ENCODE measurements around the gene NEURL1B. TPM values are rescaled to one million over a fixed set of nuclear protein-coding genes. Genes with fewer than 3 reads are reported as not detected.

The NEURL1B gene
- total and polyA plus RNA-seq, 10 donors, result 0.26 to 2.5 (median 1.2) TPM

GRCh38 chr5:172716796-172717313, 75.8 kb downstream of the NEURL1B start:
- TF ChIP-seq POLR2A (IDR thresholded peaks at IDR 0.05) (no peak), POLR2AphosphoS5 (IDR thresholded peaks at IDR 0.05) (peak in 2 of 3 donors; percentile 59 to 79)
- TF ChIP-seq, protein P1, sequence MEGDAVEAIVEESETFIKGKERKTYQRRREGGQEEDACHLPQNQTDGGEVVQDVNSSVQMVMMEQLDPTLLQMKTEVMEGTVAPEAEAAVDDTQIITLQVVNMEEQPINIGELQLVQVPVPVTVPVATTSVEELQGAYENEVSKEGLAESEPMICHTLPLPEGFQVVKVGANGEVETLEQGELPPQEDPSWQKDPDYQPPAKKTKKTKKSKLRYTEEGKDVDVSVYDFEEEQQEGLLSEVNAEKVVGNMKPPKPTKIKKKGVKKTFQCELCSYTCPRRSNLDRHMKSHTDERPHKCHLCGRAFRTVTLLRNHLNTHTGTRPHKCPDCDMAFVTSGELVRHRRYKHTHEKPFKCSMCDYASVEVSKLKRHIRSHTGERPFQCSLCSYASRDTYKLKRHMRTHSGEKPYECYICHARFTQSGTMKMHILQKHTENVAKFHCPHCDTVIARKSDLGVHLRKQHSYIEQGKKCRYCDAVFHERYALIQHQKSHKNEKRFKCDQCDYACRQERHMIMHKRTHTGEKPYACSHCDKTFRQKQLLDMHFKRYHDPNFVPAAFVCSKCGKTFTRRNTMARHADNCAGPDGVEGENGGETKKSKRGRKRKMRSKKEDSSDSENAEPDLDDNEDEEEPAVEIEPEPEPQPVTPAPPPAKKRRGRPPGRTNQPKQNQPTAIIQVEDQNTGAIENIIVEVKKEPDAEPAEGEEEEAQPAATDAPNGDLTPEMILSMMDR (IDR thresholded peaks at IDR 0.05 in 8 of 11, conservative IDR thresholded peaks at IDR 0.05 in 3 of 11), result peak; percentile 71 to 94 (median 92)
- WGBS, 5 donors, result 4 to 9% (median 6%) methylated on average over 18 to 20 of the region's 20 CpGs
- H3K4me1 ChIP-seq, result peaks cover 32 to 62% (median 50%) of the 10 kb centered on the region in 6 donors
- peak overlapping the region in 1 of 8 donors; percentile 30 for H3K4me3 ChIP-seq
- no peaks in the 10 kb centered on the region for H3K9me3 ChIP-seq
- peak; percentile 94 for DNase-seq
- H3K36me3 ChIP-seq, result no peaks in the 10 kb centered on the region
- intact Hi-C loops (cut with DNase I; ENCODE audit: low total_unique reads), result loop anchor here (5.0 to 10.0 kb wide), 2 partner anchors 50 to 428 kb away; partner anchors contain the start of gene BNIP1
- peaks cover 0 to 10% (median 0%) of the 10 kb centered on the region in 7 donors for H3K27me3 ChIP-seq (replicated peaks in 1 of 7)
- H3K27ac ChIP-seq, result peak overlapping the region in 6 of 8 donors; percentile 73 to 87 (median 84)

GRCh38 chr5:172717481-172718195, 76.6 kb downstream of the NEURL1B start:
- H3K4me3 ChIP-seq, result no peak overlapping the region
- H3K36me3 ChIP-seq, result no peaks in the 10 kb centered on the region
- H3K27ac ChIP-seq, result peak overlapping the region in 2 of 8 donors; percentile 85 to 86
- peaks cover 38 to 68% (median 57%) of the 10 kb centered on the region in 6 donors for H3K4me1 ChIP-seq
- no peaks in the 10 kb centered on the region for H3K9me3 ChIP-seq
- peak; percentile 61 for DNase-seq
- intact Hi-C loops (cut with DNase I; ENCODE audit: low total_unique reads), result loop anchor here (5.0 to 10.0 kb wide), 2 partner anchors 50 to 427 kb away; partner anchors contain the start of gene BNIP1
- 72 to 84% (median 76%) methylated on average over 15 to 16 of the region's 16 CpGs for WGBS, 5 donors
- TF ChIP-seq POLR2A (IDR thresholded peaks at IDR 0.05) (no peak), POLR2AphosphoS5 (IDR thresholded peaks at IDR 0.05) (no peak)
- TF ChIP-seq, protein P1 (IDR thresholded peaks at IDR 0.05 in 8 of 11, conservative IDR thresholded peaks at IDR 0.05 in 3 of 11), result no peak
- H3K27me3 ChIP-seq (replicated peaks in 1 of 7), result peaks cover 0 to 2% (median 0%) of the 10 kb centered on the region in 7 donors

DNA sequence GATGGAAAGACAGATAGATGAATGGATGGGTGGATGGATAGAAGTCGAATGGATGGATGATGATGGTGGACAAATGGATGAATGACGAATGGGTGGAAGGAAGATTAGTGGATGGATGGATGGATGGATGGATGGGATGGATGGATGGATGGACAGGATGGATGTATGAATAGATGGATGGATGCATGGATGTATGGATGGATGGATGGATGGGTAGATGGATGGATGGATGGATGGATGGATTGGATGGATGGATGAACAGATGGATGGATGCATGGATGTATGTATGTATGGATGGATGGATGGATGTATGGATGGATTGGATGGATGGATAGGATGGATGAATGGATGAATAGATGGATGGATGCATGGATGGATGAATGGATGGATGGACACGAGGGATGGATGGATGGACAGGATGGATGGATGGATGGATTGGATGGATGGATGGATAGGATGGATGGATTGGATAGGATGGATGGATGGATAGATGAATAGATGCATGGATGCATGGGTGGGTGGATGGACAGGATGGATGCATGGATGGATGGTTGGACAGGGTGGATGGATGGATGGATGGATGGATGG, 77.6 kb downstream of the NEURL1B start:
- Histone ChIP-seq H3K4me3 (no peak overlapping the region), H3K27ac (no peak overlapping the region), H3K36me3 (no peaks in the 10 kb centered on the region), H3K9me3 (no peaks in the 10 kb centered on the region), H3K27me3 (replicated peaks in 1 of 7) (no peaks in the 10 kb centered on the region), H3K4me1 (peaks cover 32 to 65% (median 54%) of the 10 kb centered on the region in 6 donors)
- 89 to 98% (median 92%) methylated on average over 3 of the region's 3 CpGs for WGBS, 5 donors
- no peak for DNase-seq
- no peak for TF ChIP-seq POLR2A (IDR thresholded peaks at IDR 0.05)
- intact Hi-C loops (cut with DNase I; ENCODE audit: low total_unique reads), result loop anchor here (5.0 to 10.0 kb wide), 2 partner anchors 49 to 426 kb away; partner anchors contain the start of gene BNIP1

DNA sequence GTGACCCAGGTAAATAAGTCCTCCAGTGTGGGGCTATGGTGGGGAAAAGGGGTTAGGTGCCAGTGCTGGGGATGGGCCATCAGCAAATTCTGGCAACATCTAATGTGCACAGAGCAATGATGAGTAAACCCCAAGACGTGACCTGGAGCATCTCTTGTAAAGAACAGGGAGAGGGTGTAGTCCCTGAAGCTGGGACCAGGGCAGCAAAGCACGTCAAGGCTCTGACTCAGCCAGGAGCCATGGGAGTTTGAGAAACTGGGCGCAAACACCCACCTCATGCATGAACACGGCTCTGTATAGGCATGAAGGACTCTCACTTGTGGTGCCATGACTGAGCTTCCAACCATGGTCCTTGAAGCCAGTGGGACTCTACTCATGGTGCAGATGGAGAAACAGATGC, 78.1 kb downstream of the NEURL1B start:
- peaks cover 28 to 59% (median 48%) of the 10 kb centered on the region in 6 donors for H3K4me1 ChIP-seq
- intact Hi-C loops (cut with DNase I; ENCODE audit: low total_unique reads), result loop anchor here (5.0 to 10.0 kb wide), 2 partner anchors 48 to 426 kb away; partner anchors contain the start of gene BNIP1

More for the DNA sequence above, 78.1 kb downstream of the NEURL1B start:
- H3K9me3 ChIP-seq, result no peaks in the 10 kb centered on the region
- TF ChIP-seq, protein P1 (IDR thresholded peaks at IDR 0.05 in 8 of 11, conservative IDR thresholded peaks at IDR 0.05 in 3 of 11), result no peak
- no peak for TF ChIP-seq POLR2AphosphoS5 (IDR thresholded peaks at IDR 0.05)
- TF ChIP-seq POLR2A (IDR thresholded peaks at IDR 0.05), result no peak
- H3K36me3 ChIP-seq, result no peaks in the 10 kb centered on the region
- H3K4me3 ChIP-seq, result no peak overlapping the region
- H3K27me3 ChIP-seq (replicated peaks in 1 of 7), result no peaks in the 10 kb centered on the region
- no peak overlapping the region for H3K27ac ChIP-seq
- 87 to 97% (median 93%) methylated on average over 4 of the region's 4 CpGs for WGBS, 5 donors
- DNase-seq, result no peak

All from spleen (tissue), 11 donors.